ENCODE data around the gene RFX5. TPM values are rescaled to one million over a fixed set of nuclear protein-coding genes. Genes with fewer than 3 reads are reported as not detected.

RFX5 gene
- total and polyA plus RNA-seq, 2 of the 13 experiments (the other 11 are each of a cell fraction or from before 2014, with no cell fraction given), result 17.9 to 36.2 TPM

DNA sequence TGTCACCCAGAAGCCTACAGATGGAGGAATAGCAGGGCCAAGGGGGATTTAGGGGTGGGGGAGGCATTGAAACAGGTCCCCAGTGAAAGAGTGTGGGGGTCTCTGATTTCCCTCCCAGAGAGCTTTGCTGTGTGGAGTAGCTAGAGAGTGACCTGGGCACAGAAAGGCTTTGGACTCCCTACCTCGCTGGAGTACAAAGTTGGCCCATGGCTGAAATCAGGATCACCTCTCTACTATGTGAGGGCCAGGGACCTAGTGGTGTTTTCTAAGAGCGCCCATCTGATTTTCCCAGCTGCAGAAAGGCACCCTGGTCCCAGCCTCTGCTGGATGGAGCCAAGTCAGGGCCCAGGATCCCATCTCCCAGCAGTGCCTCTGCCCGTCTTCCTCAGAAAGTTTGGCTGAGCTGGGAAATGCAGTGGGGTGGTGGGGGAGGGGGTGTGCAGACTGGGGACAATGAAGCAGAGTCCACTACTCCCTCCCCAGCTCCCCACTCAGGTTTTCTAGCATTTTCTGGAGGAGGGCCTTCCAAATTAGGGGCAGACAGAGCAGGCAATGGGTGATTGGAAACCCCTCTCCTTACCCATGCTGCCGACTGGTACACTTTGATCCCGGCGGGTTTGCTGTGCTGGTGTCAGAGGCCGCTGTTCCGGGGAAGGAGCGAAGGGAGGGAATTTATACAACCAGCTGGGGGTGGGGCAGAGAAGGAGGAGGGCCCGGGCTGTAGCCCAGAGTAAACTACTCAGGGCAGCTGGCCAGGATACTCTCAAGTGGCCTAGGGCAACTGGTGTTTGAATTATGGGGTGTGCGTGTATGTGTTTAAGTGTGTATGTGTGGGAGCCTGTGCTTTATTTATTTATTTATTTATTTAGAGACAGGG, 25.2 kb upstream of the RFX5 start, which contains the start of gene SELENBP1 (continued):
- TF ChIP-seq, protein P1, sequence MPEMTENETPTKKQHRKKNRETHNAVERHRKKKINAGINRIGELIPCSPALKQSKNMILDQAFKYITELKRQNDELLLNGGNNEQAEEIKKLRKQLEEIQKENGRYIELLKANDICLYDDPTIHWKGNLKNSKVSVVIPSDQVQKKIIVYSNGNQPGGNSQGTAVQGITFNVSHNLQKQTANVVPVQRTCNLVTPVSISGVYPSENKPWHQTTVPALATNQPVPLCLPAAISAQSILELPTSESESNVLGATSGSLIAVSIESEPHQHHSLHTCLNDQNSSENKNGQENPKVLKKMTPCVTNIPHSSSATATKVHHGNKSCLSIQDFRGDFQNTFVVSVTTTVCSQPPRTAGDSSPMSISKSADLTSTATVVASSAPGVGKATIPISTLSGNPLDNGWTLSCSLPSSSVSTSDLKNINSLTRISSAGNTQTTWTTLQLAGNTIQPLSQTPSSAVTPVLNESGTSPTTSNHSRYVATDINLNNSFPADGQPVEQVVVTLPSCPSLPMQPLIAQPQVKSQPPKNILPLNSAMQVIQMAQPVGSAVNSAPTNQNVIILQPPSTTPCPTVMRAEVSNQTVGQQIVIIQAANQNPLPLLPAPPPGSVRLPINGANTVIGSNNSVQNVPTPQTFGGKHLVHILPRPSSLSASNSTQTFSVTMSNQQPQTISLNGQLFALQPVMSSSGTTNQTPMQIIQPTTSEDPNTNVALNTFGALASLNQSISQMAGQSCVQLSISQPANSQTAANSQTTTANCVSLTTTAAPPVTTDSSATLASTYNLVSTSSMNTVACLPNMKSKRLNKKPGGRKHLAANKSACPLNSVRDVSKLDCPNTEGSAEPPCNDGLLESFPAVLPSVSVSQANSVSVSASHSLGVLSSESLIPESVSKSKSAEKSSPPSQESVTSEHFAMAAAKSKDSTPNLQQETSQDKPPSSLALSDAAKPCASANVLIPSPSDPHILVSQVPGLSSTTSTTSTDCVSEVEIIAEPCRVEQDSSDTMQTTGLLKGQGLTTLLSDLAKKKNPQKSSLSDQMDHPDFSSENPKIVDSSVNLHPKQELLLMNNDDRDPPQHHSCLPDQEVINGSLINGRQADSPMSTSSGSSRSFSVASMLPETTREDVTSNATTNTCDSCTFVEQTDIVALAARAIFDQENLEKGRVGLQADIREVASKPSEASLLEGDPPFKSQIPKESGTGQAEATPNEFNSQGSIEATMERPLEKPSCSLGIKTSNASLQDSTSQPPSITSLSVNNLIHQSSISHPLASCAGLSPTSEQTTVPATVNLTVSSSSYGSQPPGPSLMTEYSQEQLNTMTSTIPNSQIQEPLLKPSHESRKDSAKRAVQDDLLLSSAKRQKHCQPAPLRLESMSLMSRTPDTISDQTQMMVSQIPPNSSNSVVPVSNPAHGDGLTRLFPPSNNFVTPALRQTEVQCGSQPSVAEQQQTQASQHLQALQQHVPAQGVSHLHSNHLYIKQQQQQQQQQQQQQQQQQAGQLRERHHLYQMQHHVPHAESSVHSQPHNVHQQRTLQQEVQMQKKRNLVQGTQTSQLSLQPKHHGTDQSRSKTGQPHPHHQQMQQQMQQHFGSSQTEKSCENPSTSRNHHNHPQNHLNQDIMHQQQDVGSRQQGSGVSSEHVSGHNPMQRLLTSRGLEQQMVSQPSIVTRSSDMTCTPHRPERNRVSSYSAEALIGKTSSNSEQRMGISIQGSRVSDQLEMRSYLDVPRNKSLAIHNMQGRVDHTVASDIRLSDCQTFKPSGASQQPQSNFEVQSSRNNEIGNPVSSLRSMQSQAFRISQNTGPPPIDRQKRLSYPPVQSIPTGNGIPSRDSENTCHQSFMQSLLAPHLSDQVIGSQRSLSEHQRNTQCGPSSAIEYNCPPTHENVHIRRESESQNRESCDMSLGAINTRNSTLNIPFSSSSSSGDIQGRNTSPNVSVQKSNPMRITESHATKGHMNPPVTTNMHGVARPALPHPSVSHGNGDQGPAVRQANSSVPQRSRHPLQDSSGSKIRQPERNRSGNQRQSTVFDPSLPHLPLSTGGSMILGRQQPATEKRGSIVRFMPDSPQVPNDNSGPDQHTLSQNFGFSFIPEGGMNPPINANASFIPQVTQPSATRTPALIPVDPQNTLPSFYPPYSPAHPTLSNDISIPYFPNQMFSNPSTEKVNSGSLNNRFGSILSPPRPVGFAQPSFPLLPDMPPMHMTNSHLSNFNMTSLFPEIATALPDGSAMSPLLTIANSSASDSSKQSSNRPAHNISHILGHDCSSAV (CRISPR knock-in tag; IDR thresholded peaks at IDR 0.05; ENCODE audit: borderline replicate concordance), result no peak
- TF ChIP-seq ZFX (CRISPR knock-in tag; IDR thresholded peaks at IDR 0.05; ENCODE audit: low read depth), result peak; percentile 81; the same call in 1 of the 2 replicates
- TF ChIP-seq AGO1 (IDR thresholded peaks at IDR 0.05; ENCODE audit: low read depth, low read length, poor library complexity, severe bottlenecking), result no peak
- no peak for TF ChIP-seq MYNN (CRISPR knock-in tag; IDR thresholded peaks at IDR 0.05; ENCODE audit: low read depth)
- TF ChIP-seq RARA (CRISPR knock-in tag; IDR thresholded peaks at IDR 0.05), result 0 out of 2 replicates have a peak, but pooled peaks have one; percentile 15
- TF ChIP-seq, protein P2, sequence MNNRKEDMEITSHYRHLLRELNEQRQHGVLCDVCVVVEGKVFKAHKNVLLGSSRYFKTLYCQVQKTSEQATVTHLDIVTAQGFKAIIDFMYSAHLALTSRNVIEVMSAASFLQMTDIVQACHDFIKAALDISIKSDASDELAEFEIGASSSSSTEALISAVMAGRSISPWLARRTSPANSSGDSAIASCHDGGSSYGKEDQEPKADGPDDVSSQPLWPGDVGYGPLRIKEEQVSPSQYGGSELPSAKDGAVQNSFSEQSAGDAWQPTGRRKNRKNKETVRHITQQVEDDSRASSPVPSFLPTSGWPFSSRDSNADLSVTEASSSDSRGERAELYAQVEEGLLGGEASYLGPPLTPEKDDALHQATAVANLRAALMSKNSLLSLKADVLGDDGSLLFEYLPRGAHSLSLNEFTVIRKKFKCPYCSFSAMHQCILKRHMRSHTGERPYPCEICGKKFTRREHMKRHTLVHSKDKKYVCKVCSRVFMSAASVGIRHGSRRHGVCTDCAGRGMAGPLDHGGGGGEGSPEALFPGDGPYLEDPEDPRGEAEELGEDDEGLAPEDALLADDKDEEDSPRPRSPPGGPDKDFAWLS (CRISPR knock-in tag; IDR thresholded peaks at IDR 0.05; ENCODE audit: borderline replicate concordance), result no peak
- TF ChIP-seq, protein P3, sequence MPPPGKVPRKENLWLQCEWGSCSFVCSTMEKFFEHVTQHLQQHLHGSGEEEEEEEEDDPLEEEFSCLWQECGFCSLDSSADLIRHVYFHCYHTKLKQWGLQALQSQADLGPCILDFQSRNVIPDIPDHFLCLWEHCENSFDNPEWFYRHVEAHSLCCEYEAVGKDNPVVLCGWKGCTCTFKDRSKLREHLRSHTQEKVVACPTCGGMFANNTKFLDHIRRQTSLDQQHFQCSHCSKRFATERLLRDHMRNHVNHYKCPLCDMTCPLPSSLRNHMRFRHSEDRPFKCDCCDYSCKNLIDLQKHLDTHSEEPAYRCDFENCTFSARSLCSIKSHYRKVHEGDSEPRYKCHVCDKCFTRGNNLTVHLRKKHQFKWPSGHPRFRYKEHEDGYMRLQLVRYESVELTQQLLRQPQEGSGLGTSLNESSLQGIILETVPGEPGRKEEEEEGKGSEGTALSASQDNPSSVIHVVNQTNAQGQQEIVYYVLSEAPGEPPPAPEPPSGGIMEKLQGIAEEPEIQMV (CRISPR knock-in tag; IDR thresholded peaks at IDR 0.05; ENCODE audit: low read depth), result peak; percentile 22; the same call in 1 of the 2 replicates
- peak; percentile 68; the same call in 1 of the 2 replicates for TF ChIP-seq ZFY (CRISPR knock-in tag; IDR thresholded peaks at IDR 0.05)
- no peak for TF ChIP-seq CREM (IDR thresholded peaks at IDR 0.05)
- TF ChIP-seq CREM (CRISPR knock-in tag; IDR thresholded peaks at IDR 0.05), result no peak
- peak; percentile 41 for TF ChIP-seq ZNF781 (CRISPR knock-in tag; IDR thresholded peaks at IDR 0.05; ENCODE audit: borderline replicate concordance, not compliant biosample characterization)
- TF ChIP-seq, protein P4, sequence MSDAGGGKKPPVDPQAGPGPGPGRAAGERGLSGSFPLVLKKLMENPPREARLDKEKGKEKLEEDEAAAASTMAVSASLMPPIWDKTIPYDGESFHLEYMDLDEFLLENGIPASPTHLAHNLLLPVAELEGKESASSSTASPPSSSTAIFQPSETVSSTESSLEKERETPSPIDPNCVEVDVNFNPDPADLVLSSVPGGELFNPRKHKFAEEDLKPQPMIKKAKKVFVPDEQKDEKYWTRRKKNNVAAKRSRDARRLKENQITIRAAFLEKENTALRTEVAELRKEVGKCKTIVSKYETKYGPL (CRISPR knock-in tag; IDR thresholded peaks at IDR 0.05), result no peak
- no peak for TF ChIP-seq SP2 (CRISPR knock-in tag; IDR thresholded peaks at IDR 0.05)
- no peak for TF ChIP-seq HOXA3 (CRISPR knock-in tag; IDR thresholded peaks at IDR 0.05)
- peak; percentile 54; the same call in 1 of the 2 replicates for TF ChIP-seq ERF (CRISPR knock-in tag; IDR thresholded peaks at IDR 0.05)
- no peak for TF ChIP-seq ZNF891 (CRISPR knock-in tag; IDR thresholded peaks at IDR 0.05)

Data from HepG2 (cell line).